Prostate gland (tissue), 2 donors: ENCODE results near the gene JMJD1C.

ENCODE experiments used
- POLR2A ChIP-seq: fragments of 450-650 bp; IDR thresholded peaks from one replicate; pipeline ENCODE4 v1.6.1; 2016; ENCODE audit warnings: antibody characterized with exemption, mild to moderate bottlenecking
- POLR2AphosphoS5 ChIP-seq: sonication (generic); formaldehyde crosslinking; IDR thresholded peaks from one replicate; pipeline ENCODE4 v1.6.1; 2017; ENCODE audit warnings: antibody characterized with exemption
- TF ChIP-seq, protein P1 (sequence below), 4 experiments: fragments of 200-600 bp in 2 of 4; fragments of 450-650 bp in 2 of 4; sonication (generic) in 2 of 4; IDR thresholded peaks; 1 replicate in 3 of 4; 2 replicates in 1 of 4; pipeline ENCODE4 v1.5.1; 2016 to 2019; ENCODE audit warnings: antibody characterized with exemption in 4 of 4, mild to moderate bottlenecking in 2 of 4, moderate library complexity in 2 of 4

DNA sequence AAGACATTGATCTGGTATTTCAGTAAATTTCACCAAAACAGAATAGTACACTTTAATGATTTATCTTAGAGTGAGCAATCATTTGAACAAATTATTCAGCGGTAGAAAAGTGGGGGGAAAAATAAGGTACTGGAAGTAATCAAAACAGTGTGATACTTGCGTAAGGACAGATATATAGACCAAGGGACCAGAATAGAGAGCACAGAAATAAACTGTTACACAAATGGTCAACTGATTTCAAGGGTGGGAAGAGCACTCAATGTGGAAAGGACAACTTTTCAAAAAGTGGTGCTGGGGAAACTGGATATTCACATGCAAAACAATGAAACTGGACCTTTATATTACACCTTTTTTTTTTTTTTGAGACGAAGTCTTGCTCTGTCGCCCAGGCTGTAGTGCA, 212.7 kb downstream of the JMJD1C start:
- TF ChIP-seq, protein P1, sequence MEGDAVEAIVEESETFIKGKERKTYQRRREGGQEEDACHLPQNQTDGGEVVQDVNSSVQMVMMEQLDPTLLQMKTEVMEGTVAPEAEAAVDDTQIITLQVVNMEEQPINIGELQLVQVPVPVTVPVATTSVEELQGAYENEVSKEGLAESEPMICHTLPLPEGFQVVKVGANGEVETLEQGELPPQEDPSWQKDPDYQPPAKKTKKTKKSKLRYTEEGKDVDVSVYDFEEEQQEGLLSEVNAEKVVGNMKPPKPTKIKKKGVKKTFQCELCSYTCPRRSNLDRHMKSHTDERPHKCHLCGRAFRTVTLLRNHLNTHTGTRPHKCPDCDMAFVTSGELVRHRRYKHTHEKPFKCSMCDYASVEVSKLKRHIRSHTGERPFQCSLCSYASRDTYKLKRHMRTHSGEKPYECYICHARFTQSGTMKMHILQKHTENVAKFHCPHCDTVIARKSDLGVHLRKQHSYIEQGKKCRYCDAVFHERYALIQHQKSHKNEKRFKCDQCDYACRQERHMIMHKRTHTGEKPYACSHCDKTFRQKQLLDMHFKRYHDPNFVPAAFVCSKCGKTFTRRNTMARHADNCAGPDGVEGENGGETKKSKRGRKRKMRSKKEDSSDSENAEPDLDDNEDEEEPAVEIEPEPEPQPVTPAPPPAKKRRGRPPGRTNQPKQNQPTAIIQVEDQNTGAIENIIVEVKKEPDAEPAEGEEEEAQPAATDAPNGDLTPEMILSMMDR (IDR thresholded peaks at IDR 0.05), result no peak
- TF ChIP-seq POLR2A (no peak), POLR2AphosphoS5 (no peak)
